Endothelial cell (in vitro differentiated cells): ENCODE results near the gene SHROOM3. TPM values are rescaled to one million over a fixed set of nuclear protein-coding genes. Genes with fewer than 3 reads are reported as not detected.
A peak's percentile ranks its signal among the peaks of the same experiment; 100 is the strongest.

Experiments used
- DNase-seq: peaks from one replicate; pipeline ENCODE4 v3.0.0; 2021; ENCODE audit warnings: low spot score
- H3K27ac Mint-ChIP-seq: one replicate; pipeline ENCODE4 v1.8.0; 2021; ENCODE audit warnings: mixed read lengths, inconsistent platforms; ENCODE audit not compliant: unreplicated experiment
- H3K27me3 Mint-ChIP-seq: one replicate; pipeline ENCODE4 v1.8.0; 2021; ENCODE audit warnings: mild to moderate bottlenecking, moderate library complexity, mixed read lengths, inconsistent platforms; ENCODE audit not compliant: unreplicated experiment
- H3K36me3 Mint-ChIP-seq: one replicate; pipeline ENCODE4 v1.8.0; 2021; ENCODE audit warnings: mild to moderate bottlenecking, low read depth, mixed read lengths, inconsistent platforms; ENCODE audit not compliant: unreplicated experiment
- H3K4me1 Mint-ChIP-seq: one replicate; pipeline ENCODE4 v1.8.0; 2021; ENCODE audit warnings: mild to moderate bottlenecking, mixed read lengths, inconsistent platforms; ENCODE audit not compliant: unreplicated experiment
- H3K4me3 Mint-ChIP-seq: one replicate; pipeline ENCODE4 v1.8.0; 2021; ENCODE audit warnings: mild to moderate bottlenecking, mixed read lengths, inconsistent platforms; ENCODE audit not compliant: unreplicated experiment
- H3K9me3 Mint-ChIP-seq: one replicate; pipeline ENCODE4 v1.8.0; 2021; ENCODE audit warnings: mixed read lengths, inconsistent platforms; ENCODE audit not compliant: unreplicated experiment
- CTCF ChIP-seq: fragments of 200-600 bp; sonication (generic); IDR thresholded peaks from one replicate; pipeline ENCODE4 v1.5.0; 2021; ENCODE audit warnings: antibody characterized with exemption; ENCODE audit not compliant: unreplicated experiment
- total RNA-seq: library from RNA; stranded (reverse); fragmentation: NEBNext Ultra II Directional; extraction: Animal tissue kit (Norgen Biotek cat#: 25700); gene quantifications from one replicate; pipeline ENCODE4 v1.2.1, GENCODE V29; 2021; ENCODE audit not compliant: unreplicated experiment

Gene SHROOM3
- total RNA-seq, 1 donor from 2014 or later, result 7.9 TPM

DNA sequence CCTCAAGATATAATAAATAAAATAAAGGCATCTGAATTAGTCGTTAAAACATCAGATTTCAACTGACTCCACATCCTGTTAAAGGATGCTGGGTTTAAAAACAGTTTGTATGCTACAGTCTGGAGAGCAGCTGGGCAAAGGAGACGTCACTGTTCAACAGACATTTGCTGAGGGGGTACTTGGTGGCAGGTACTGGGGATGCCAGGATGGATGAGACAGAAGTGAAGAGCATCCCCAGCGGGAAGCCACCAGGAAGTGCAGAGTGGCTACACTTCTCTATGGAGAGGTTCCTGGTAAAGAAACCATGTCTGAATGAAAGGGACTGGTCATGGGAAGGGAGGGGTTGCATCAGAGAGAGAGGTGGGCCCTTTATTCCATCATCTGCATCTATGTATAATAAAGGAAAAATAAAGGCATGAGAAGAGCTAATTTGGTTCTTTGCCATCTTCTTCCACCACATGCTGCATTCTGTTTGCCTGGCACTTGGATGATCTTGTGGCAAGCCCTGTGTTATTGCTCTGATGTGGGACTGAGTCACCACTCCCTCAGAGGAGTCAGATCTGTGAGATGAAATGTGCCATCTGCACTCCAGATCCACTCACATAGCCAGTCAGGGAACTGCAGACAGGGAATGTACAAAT is 318.0 kb downstream of the SHROOM3 start:
- no peak for TF ChIP-seq CTCF
- Mint-ChIP-seq H3K4me1 (peaks cover 18% of the 10 kb centered on the region), H3K36me3 (no peaks in the 10 kb centered on the region), H3K27ac (peak overlapping the region; percentile 72), H3K9me3 (no peaks in the 10 kb centered on the region), H3K4me3 (no peak overlapping the region), H3K27me3 (peaks cover 3% of the 10 kb centered on the region)
- DNase-seq, result no peak

DNA sequence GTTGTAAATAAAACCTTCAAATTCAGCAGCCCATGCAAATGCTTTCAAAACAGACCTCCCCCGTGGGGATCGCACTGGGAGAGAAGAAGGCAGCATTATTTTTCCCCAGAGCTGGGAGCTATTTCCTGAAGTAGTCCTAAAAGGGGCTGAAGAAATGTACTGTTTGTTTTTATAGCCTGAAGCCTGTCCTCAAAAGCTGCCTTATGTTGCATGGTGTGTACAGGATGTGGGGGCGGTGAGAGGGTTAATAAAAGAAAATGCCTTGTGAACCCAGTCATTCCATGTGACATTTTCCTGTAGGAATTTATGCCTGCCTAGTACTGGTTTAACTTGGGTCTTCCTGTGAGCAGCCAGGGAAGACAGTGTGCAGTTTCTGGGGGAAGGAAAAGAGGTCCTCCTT is 318.8 kb downstream of the SHROOM3 start:
- Mint-ChIP-seq H3K4me3 (no peak overlapping the region), H3K4me1 (peaks cover 18% of the 10 kb centered on the region)

GRCh38 chr4:76754439-76754838 is 319.4 kb downstream of the SHROOM3 start:
- H3K4me3 Mint-ChIP-seq, result no peak overlapping the region
- no peak for DNase-seq
- no peak overlapping the region for H3K27ac Mint-ChIP-seq
- peaks cover 3% of the 10 kb centered on the region for H3K27me3 Mint-ChIP-seq
- H3K4me1 Mint-ChIP-seq, result peaks cover 18% of the 10 kb centered on the region
- no peaks in the 10 kb centered on the region for H3K36me3 Mint-ChIP-seq
- H3K9me3 Mint-ChIP-seq, result no peaks in the 10 kb centered on the region
- TF ChIP-seq CTCF, result no peak

More for the DNA sequence above, 318.8 kb downstream of the SHROOM3 start:
- Mint-ChIP-seq H3K27ac (peak overlapping the region; percentile 19), H3K9me3 (no peaks in the 10 kb centered on the region), H3K36me3 (no peaks in the 10 kb centered on the region), H3K27me3 (peaks cover 3% of the 10 kb centered on the region)
- no peak for DNase-seq
- no peak for TF ChIP-seq CTCF

- no peak for DNase-seq
- Mint-ChIP-seq H3K27ac (no peak overlapping the region), H3K4me3 (no peak overlapping the region), H3K27me3 (peaks cover 3% of the 10 kb centered on the region), H3K36me3 (no peaks in the 10 kb centered on the region), H3K9me3 (no peaks in the 10 kb centered on the region), H3K4me1 (peaks cover 18% of the 10 kb centered on the region)
- no peak for TF ChIP-seq CTCF
Measured at GRCh38 chr4:76755756-76756155, 320.7 kb downstream of the SHROOM3 start.

- Mint-ChIP-seq H3K27me3 (peaks cover 3% of the 10 kb centered on the region), H3K9me3 (no peaks in the 10 kb centered on the region), H3K4me1 (peaks cover 18% of the 10 kb centered on the region), H3K27ac (no peak overlapping the region), H3K36me3 (peaks cover 3% of the 10 kb centered on the region), H3K4me3 (no peak overlapping the region)
- no peak for TF ChIP-seq CTCF
- DNase-seq, result no peak
Measured at GRCh38 chr4:76756416-76756815, 321.4 kb downstream of the SHROOM3 start.
